Kidney capillary endothelial cell (primary cell): ENCODE results near the gene PTGDS.
"Not testable (repeated sequence)": the region's sequence is repeated elsewhere in the genome, so short reads cannot be mapped to it uniquely, and the experiment has no call there.

Experiments
- DNase-seq: peaks from one replicate; pipeline ENCODE4 v3.0.0-alpha.2; 2018; ENCODE audit warnings: low spot score

Gene PTGDS

DNA sequence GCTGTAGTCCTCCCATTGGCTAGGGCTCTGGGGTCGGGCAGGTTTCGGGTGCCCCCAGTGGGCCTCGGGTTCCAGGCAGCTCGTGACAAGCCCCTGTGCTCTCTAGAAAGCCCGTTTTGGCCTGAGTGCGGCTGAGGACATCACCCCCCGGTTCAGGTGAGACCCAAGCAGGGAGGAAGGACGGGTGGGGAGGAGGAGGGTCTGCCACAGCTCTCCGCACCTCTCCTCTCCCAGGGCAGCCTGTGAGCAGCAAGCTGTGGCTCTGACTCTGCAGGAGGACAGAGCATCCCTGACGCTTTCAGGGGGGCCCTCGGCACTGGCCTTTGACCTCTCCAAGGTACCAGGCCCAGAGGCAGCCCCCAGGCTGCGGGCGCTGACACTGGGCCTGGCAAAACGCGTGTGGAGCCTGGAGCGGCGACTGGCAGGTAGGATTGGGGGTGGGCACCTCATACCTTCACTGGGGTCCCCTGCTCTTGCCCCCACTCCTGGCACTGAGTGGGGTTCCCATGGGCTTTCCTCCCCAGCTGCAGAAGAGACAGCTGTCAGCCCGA is 15.6 kb downstream of the PTGDS start:
- DNase-seq, result no peak

- no peak for DNase-seq
These were observed 17.0 kb downstream of the PTGDS start for GRCh38 chr9:136994180-136994887.

DNA sequence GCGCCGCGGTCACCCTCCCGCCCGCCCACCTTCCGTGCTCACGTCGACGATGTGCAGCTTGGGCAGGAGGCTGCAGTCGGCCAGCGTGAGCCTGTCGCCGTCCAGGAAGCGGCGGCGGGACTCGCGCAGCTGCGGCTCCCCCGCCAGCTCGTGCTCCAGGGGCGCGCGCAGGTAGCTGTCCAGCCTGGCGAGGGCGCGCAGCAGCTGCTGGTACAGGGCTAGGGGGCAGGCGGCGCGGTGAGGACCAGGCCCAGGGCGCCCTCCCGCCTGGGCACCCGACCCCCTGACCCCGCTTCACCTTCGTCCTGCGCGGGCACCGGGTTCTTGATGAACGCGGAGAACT is 17.6 kb downstream of the PTGDS start:
- DNase-seq, result no peak

DNA sequence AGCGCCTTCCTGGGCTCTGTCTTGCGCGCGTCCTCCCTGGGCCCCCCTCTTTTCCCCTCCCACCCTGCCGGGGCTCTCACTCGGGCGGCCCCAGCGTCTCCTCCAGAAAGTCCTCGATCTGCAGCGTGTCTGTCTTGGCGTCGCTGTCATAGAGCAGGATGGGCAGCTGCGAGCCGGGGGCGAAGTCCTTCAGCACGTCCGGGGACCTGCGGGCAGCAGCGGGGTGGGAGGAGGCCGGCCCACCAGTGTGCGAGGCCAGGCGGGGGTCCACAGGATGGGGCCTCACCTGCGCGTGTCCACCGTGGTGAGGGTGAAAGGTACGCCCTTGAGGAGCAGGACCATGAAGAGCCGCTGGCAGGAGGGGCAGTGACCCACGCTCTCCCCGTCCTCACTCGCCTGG is 18.1 kb downstream of the PTGDS start:
- DNase-seq, result no peak

- no peak for DNase-seq
These were observed 18.5 kb downstream of the PTGDS start for GRCh38 chr9:136995772-136996311.

DNA sequence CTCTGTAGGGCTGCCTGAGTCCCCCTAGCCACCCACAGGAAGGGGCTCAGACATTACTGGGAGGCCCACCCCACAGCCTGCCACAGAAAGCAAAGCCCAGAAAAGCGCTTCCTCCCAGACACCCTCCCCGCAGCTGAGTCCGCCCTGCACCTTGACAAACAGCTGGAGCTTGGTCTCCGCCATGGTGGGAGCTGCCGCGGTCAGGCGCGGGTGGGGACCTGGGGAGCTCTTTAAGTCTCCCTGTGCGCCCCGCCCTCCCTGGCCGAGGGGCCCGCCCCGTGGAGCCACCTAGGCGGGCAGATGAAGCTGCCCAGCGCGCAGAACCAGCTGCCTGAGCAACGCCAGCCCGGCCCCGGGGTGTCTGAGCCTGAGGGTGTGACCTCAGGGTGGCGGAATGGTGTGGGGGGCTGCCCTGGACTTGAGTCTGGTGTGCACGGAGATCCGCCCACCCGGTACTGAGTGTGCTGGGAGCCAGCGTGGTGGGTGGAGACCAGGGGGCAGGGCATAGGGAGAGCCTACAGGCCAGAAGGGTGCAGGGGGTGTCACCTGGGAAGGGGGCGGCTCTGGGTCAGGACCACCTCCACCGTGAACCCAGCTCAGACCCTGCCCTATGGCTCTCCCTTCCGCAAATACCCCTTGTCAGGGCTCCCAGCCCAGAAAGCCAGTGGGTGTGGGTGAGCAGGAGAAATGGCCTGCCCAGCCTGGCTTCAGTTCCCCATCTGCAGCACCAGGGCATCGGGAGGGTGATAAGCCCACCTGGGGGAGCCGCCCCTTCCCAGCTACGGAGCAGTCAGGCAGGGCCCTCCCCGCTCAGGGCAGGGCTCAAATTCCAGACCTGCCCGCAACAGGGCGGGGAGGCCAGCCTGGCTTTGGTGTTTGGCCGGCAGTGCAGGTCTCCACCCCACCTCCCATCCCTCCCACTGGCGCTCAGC is 19.3 kb downstream of the PTGDS start, which contains the start of gene CLIC3:
TSS of gene CLIC3 (minus strand) at position 208 of the 932 bp plus-strand sequence. CDS start at position 183, 25 bp downstream.
- DNase-seq, result no peak

GRCh38 chr9:136997371-136997770 is 20.1 kb downstream of the PTGDS start:
- DNase-seq, result no peak

DNA sequence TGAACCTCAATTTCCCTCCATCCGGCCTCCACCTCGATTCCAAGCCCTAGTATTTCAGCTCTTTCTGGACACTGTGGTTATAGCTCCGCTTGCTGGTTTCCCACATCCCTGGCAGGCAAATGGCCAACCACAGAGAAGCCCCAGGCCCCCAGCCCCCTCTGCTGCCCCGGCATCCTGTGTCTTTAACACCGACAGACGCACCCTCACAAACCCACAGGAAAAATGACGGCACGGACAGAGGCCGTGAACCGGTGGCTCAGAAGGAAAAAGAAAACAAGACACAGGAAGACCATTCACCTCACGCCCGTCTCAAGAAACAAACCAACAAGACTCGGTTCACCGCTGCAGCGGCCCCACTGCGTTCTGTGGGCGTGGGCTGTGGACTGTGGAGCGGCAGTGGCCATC is 20.5 kb downstream of the PTGDS start:
- peak; percentile 46 for DNase-seq

GRCh38 chr9:137000177-137000930 is 23.1 kb downstream of the PTGDS start:
- no peak for DNase-seq

DNA sequence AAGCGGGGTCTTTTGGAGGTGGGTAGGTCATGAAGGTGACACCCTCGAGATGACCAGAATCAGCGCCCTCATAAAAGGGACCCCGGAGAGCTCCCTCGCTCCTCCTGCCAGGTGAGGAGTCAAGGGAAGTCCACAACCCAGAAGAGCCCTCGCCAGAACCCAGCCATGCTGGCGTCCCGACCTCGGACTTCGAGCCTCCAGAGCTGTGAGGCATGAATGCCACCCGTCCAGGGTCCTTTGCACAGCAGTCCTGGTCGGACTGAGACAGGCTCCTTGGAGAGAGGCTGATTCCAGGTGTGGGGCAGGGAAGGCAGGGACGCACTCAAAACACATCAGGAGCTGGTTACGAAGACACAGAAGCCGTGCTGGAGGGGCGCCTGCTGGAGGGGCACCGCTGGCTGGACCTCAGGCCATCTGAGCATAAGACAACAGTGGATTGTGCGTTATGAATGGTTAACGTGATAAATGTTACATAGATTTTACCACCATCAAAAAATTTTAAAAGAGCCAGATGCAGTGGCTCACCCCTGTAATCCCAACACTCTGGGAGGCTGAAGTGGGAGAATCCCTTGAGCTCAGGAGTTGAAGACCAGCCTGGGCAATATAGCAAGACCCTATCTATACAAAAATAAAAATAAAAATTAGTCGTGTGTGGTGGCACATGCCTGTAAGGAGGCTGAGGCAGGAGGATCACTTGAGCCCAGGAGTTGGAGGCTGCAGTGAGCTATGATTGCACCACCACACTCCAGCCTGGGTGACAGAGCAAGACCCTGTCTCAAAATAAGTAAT is 24.7 kb downstream of the PTGDS start:
- DNase-seq, result no peak

DNA sequence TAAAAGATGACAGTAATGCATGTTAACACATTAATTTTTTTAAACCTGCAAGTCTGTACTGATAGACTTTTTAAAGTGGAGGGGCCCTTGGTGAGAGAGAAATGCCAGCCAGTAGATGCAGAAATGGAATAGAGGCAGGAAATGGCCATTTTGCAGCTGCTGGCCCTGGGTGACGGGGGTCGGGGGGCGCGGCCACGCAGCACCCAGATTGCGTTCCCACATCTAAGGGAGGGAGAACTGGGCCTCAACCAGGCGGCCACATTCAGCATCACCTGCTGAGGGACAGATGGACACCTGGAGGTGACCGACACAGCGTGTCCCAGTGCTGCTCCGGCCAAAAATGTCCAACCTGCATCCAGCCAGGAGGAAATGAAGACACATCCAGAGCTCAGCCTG is 25.3 kb downstream of the PTGDS start:
- DNase-seq, result no peak

DNA sequence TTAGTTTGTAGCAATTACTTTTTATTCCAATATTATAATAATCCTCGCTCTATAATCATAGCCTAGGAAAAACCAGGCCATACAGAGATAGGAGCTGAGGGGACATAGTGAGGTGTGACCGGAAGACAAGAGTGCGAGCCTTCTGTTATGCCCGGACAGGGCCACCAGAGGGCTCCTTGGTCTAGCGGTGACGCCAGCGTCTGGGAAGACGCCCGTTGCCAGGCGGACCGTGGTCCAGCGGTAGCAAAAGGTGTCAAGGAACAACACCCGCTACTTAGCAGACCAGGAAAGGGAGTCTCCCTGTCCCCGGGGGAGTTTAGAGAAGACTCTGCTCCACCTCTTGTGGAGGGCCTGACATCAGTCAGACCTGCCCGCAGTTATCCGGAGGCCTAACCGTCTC is 27.0 kb downstream of the PTGDS start:
- not testable (repeated sequence) for DNase-seq

GRCh38 chr9:137006116-137007003 is 29.1 kb downstream of the PTGDS start:
- DNase-seq, result no peak

- DNase-seq, result no peak
These were observed 30.0 kb downstream of the PTGDS start for GRCh38 chr9:137007108-137007815.

- DNase-seq, result no peak
These were observed 30.5 kb downstream of the PTGDS start for GRCh38 chr9:137007816-137008270.

DNA sequence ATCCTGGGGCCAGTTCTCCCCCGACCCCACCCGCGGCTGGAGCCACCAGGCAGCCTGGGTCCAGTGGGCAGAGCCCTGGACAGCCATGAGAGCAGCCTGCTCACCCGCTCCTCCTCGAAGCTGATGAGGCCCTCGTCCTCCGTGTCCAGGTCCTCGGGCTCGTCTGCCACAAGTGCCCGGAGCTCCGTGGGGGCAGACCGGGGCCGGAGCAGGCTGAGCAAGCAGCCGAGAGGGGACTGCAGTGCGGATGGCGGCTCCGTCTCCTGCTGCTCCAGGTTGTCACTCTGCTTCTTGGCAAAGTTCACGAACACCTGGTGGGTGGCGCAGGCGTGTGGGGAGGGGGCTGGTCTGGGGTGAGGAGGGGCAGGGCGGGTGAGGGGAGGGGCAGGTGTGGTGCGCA is 31.0 kb downstream of the PTGDS start:
- no peak for DNase-seq

- no peak for DNase-seq
These were observed 31.9 kb downstream of the PTGDS start for GRCh38 chr9:137009217-137009616.

DNA sequence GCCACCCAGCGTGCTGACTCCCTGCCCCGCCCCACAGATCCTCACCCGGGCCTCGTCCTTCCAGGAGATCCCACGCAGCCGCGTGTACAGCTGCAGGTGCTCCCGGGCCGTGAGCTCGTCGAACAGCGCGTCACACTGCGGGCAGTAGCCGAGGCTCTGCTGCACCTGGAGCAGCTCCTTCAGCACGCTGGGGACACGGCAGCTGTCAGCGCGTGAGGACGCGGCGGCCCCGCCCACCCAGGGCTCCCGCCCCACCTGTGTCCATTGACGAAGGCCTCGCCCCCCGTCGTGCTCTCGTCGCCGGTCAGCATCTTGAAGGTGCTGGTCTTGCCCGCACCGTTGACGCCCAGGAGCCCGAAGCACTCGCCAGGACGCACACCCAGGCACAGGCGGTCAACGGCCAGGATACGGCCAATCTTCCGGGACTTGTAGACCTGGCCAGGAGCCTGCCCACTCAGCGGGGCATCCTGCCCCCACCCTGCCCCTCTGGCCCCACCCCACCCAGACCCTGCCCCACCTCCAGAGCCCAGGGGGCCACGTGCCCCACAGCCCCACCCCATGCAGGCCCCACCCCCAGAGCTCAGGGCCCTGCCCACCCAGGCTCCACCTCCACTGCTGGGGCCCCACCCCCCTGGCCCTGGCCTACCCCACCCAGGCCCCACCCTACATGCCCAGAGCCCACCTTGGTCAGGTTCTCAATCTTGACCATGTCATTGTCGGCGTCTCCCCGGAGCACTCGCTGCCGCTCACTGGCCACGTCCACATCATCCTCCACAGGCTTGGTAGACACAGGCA is 32.8 kb downstream of the PTGDS start:
- no peak for DNase-seq

DNA sequence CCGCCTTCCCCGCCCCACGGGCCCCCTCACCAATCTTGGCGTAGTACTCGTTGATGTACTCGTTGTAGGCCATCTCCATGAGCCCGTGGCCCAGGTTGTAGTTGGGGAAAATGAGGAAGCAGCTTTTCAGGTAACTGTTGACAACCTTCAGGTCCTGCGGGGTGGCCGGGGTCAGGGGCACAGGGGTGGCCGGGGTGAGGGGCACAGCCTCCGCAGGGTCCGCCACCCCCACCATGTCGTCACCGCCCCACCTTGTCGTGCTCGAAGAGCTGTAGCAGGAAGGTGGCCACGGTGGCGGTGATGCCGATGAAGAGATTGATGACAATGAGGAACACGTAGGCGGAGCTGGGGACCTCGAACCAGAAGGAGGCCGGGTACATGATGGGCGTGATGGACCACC is 33.9 kb downstream of the PTGDS start:
- no peak for DNase-seq
